ENCODE results near the gene NAALADL2. TPM values are rescaled to one million over a fixed set of nuclear protein-coding genes. Genes with fewer than 3 reads are reported as not detected.

Gene NAALADL2
- total RNA-seq, 2 experiments from 2014 or later = 0.27 TPM; not detected in 1

DNA sequence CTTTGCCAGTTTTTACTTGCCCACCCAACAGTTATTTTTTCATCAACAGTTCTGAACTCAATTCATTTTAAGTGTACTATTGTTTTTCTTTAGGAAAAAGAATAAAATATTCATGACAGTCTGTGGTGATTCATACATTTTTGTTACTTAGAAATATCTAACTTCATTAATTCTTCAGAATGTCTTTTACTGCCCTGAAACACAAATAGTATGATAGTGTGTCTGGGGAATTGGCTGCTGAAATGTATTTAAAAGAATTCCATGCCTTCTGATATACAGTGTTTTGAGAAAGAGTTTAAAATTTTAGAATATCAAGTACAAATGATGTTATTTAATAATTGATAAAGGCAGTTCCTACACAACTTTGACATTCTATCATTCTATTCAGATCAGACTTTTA lies 854.1 kb downstream of the NAALADL2 start:
- ATAC-seq (no peak), DNase-seq (no peak)
- H3K4me3 Mint-ChIP-seq = no peak overlapping the region
- CTCF ChIA-PET = interaction anchor here (1.0 kb wide), 1 partner anchor 11 kb away, joined by 3 read pairs; no protein-coding TSS in a partner anchor
- POLR2A ChIA-PET = no interaction called here
- no peaks in the 10 kb centered on the region for H3K36me3 Mint-ChIP-seq (ENCODE audit: low read depth)
- H3K27me3 Mint-ChIP-seq = no peaks in the 10 kb centered on the region
- peaks cover 8% of the 10 kb centered on the region for H3K9me3 Mint-ChIP-seq (ENCODE audit: low read depth)
- intact Hi-C loops (cut with DNase I, micrococcal nuclease) = no loop called here
- no peaks in the 10 kb centered on the region for H3K4me1 Mint-ChIP-seq
- no peak overlapping the region for H3K27ac Mint-ChIP-seq

DNA sequence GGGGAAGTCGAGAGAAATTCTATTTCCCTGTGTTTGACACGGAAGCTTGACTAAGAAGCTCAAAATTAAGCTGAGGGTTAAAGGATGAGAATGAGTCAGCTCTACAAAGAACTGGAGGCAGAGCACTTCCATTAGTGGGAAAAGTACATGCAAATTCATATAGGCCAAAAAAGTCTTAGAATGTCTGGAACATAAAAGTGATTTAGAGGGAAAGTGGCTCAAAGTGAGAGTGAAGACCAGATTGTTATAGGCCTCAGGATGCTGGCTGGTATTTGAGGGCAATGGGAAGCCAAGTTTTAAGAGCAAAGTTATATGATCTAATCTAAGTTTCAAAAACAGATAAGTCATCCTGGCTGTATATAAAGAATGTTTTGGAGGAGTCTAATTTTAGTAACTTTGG lies 857.3 kb downstream of the NAALADL2 start:
- Mint-ChIP-seq H3K27me3 (no peaks in the 10 kb centered on the region), H3K27ac (no peak overlapping the region), H3K4me1 (no peaks in the 10 kb centered on the region), H3K4me3 (no peak overlapping the region), H3K9me3 (ENCODE audit: low read depth) (peaks cover 2% of the 10 kb centered on the region), H3K36me3 (ENCODE audit: low read depth) (no peaks in the 10 kb centered on the region)
- CTCF ChIA-PET = no interaction called here
- intact Hi-C loops (cut with DNase I, micrococcal nuclease) = no loop called here
- POLR2A ChIA-PET = no interaction called here
- ATAC-seq (no peak), DNase-seq (no peak)

GRCh38 chr3:175726228-175726627 lies 867.1 kb downstream of the NAALADL2 start:
- H3K27me3 Mint-ChIP-seq = peaks cover 2% of the 10 kb centered on the region
- H3K4me1 Mint-ChIP-seq = no peaks in the 10 kb centered on the region
- ChIA-PET POLR2A (no interaction called here), CTCF (no interaction called here)
- no peak for DNase-seq
- peaks cover 2% of the 10 kb centered on the region for H3K9me3 Mint-ChIP-seq (ENCODE audit: low read depth)
- intact Hi-C loops (cut with DNase I, micrococcal nuclease) = no loop called here
- no peaks in the 10 kb centered on the region for H3K36me3 Mint-ChIP-seq (ENCODE audit: low read depth)
- no peak overlapping the region for H3K27ac Mint-ChIP-seq
- ATAC-seq = no peak
- H3K4me3 Mint-ChIP-seq = no peak overlapping the region

DNA sequence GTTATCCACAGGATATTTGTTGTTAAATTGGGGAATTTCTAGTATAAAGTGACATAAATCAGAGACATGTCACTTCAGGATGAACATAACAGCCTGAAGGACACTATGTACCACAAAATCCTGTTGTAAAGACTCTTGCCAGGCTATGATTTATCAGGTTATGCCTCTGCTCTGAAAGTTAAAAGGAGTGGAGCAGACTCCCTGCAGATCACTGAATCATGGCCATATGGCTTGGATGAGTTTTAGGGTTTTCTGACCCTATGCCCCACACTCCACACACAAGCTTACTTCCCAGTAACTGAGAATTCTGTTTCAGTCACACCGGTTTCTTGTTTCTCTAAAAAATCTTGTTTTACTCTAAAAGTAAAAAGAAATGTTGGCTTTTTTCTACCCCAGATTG lies 869.4 kb downstream of the NAALADL2 start:
- Mint-ChIP-seq H3K27me3 (peaks cover 2% of the 10 kb centered on the region), H3K9me3 (ENCODE audit: low read depth) (peaks cover 8% of the 10 kb centered on the region), H3K27ac (no peak overlapping the region), H3K4me1 (no peaks in the 10 kb centered on the region), H3K36me3 (ENCODE audit: low read depth) (no peaks in the 10 kb centered on the region), H3K4me3 (no peak overlapping the region)
- ChIA-PET CTCF (no interaction called here), POLR2A (no interaction called here)
- intact Hi-C loops (cut with DNase I, micrococcal nuclease) = no loop called here
- ATAC-seq = no peak
- DNase-seq = no peak

DNA sequence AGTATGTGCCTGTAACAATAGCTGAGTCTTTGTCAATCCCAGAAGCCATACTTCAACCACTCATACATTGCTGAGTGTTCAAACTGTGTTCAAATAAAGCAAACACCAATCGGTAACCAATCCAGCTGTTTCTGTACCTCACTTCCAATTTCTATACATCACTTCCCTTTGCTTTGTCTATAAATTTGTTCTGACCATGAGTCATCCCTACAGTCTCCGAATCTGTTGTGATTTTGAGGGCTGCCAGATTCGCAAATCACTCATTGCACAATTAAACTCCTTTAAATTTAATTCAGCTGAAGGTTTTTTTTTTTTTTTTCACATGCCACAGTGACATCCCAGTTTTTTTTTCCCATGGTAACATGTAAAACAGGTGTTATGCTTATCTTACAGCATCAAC lies 870.3 kb downstream of the NAALADL2 start:
- H3K4me3 Mint-ChIP-seq = no peak overlapping the region
- intact Hi-C loops (cut with DNase I, micrococcal nuclease) = no loop called here
- DNase-seq (no peak), ATAC-seq (no peak)
- ChIA-PET CTCF (no interaction called here), POLR2A (no interaction called here)
- peaks cover 2% of the 10 kb centered on the region for H3K27me3 Mint-ChIP-seq
- H3K9me3 Mint-ChIP-seq (ENCODE audit: low read depth) = peaks cover 6% of the 10 kb centered on the region
- H3K27ac Mint-ChIP-seq = no peak overlapping the region
- no peaks in the 10 kb centered on the region for H3K36me3 Mint-ChIP-seq (ENCODE audit: low read depth)
- no peaks in the 10 kb centered on the region for H3K4me1 Mint-ChIP-seq

DNA sequence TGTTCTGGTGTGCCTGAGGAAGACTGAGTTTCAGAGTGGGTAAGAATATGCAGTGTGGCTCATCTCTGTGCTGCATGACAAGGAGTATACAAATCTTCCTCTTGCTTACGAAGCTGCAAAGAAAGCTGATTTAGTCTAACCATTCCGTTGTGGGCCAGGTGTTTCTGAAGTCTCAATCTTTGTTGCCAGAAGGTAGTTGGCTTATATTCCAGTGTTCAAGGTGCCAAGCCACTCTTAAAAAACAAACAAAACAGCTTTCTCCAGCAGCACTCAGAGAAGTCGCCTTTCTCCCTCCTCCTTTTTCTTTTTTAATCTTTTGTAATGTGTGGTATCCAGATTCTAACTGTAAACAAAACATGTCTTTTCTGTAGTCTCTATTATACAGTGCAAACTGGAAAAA lies 872.4 kb downstream of the NAALADL2 start:
- Mint-ChIP-seq H3K27ac (no peak overlapping the region), H3K4me1 (no peaks in the 10 kb centered on the region), H3K9me3 (ENCODE audit: low read depth) (peaks cover 6% of the 10 kb centered on the region), H3K4me3 (no peak overlapping the region), H3K36me3 (ENCODE audit: low read depth) (no peaks in the 10 kb centered on the region), H3K27me3 (peaks cover 2% of the 10 kb centered on the region)
- ChIA-PET CTCF (no interaction called here), POLR2A (no interaction called here)
- intact Hi-C loops (cut with DNase I, micrococcal nuclease) = no loop called here
- no peak for DNase-seq
- ATAC-seq = no peak

GRCh38 chr3:175732017-175732416 lies 872.9 kb downstream of the NAALADL2 start:
- DNase-seq (no peak), ATAC-seq (no peak)
- H3K36me3 Mint-ChIP-seq (ENCODE audit: low read depth) = no peaks in the 10 kb centered on the region
- no peaks in the 10 kb centered on the region for H3K4me1 Mint-ChIP-seq
- H3K27ac Mint-ChIP-seq = no peak overlapping the region
- ChIA-PET POLR2A (no interaction called here), CTCF (no interaction called here)
- peaks cover 2% of the 10 kb centered on the region for H3K27me3 Mint-ChIP-seq
- intact Hi-C loops (cut with DNase I, micrococcal nuclease) = no loop called here
- no peak overlapping the region for H3K4me3 Mint-ChIP-seq
- peaks cover 6% of the 10 kb centered on the region for H3K9me3 Mint-ChIP-seq (ENCODE audit: low read depth)

DNA sequence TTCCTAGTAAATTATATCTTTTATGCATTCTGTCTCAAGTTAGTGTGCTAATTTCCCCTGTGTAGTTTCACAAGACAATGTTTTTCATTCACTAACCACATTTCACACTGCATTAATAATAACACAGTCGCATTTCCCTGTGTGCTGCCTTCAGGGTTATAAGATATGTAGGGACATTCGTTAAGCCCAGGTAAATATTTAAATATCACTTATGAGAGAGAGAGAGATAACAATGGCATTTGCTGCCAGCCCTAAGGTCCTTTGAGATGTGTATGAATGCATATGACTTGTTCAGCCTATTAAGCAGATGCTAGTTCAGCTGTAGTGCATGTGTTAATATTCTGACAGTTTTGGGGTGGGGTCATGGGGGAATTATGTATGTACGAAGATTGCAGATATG lies 876.7 kb downstream of the NAALADL2 start:
- POLR2A ChIA-PET = no interaction called here
- no peaks in the 10 kb centered on the region for H3K36me3 Mint-ChIP-seq (ENCODE audit: low read depth)
- intact Hi-C loops (cut with DNase I, micrococcal nuclease) = no loop called here
- H3K9me3 Mint-ChIP-seq (ENCODE audit: low read depth) = peaks cover 6% of the 10 kb centered on the region
- no peaks in the 10 kb centered on the region for H3K4me1 Mint-ChIP-seq
- CTCF ChIA-PET = no interaction called here
- ATAC-seq (no peak), DNase-seq (no peak)
- no peak overlapping the region for H3K4me3 Mint-ChIP-seq
- H3K27me3 Mint-ChIP-seq = no peaks in the 10 kb centered on the region
- no peak overlapping the region for H3K27ac Mint-ChIP-seq

GRCh38 chr3:175737646-175738572 lies 878.8 kb downstream of the NAALADL2 start:
- ChIA-PET POLR2A (no interaction called here), CTCF (no interaction called here)
- Mint-ChIP-seq H3K4me3 (no peak overlapping the region), H3K9me3 (ENCODE audit: low read depth) (peaks cover 6% of the 10 kb centered on the region), H3K27ac (no peak overlapping the region), H3K27me3 (no peaks in the 10 kb centered on the region), H3K4me1 (no peaks in the 10 kb centered on the region), H3K36me3 (ENCODE audit: low read depth) (no peaks in the 10 kb centered on the region)
- DNase-seq (no peak), ATAC-seq (no peak)
- intact Hi-C loops (cut with DNase I, micrococcal nuclease) = no loop called here

GRCh38 chr3:175741951-175742350 lies 882.8 kb downstream of the NAALADL2 start:
- no peak overlapping the region for H3K4me3 Mint-ChIP-seq
- CTCF ChIA-PET = no interaction called here
- no peaks in the 10 kb centered on the region for H3K36me3 Mint-ChIP-seq (ENCODE audit: low read depth)
- no peaks in the 10 kb centered on the region for H3K4me1 Mint-ChIP-seq
- intact Hi-C loops (cut with DNase I, micrococcal nuclease) = no loop called here
- POLR2A ChIA-PET = no interaction called here
- no peak for ATAC-seq
- H3K27ac Mint-ChIP-seq = no peak overlapping the region
- H3K9me3 Mint-ChIP-seq (ENCODE audit: low read depth) = peaks cover 7% of the 10 kb centered on the region
- DNase-seq = no peak
- no peaks in the 10 kb centered on the region for H3K27me3 Mint-ChIP-seq

DNA sequence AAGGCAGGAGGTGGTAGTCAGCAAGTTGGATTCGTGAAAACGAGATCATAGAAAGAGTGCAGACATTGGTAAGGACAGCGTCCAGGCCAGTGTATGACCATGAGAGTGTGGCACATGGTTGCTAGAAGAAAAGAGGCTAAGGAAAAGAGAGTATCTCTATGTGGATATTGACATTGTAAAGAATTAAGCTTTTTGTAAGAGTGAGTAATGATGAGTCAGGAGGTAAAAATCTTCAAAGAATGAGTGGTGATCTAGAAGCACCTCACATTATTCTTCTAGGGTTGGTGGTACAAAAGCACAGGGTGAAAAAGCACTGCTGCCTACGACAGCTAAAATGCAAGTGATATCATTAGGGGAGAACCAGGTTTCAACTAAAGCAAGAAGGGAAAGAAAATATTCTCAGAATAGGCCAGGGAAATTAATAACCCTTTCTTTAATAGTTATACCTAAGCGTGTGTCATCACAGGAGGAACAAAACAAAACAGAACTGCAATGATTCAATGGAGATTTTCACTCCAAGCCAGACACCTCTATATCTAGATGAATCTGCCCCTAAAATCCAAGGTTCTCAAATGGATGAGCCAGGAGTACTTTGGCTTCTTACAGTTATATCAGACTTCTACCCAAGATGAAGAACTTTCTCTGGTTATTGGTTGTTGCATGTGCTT lies 884.7 kb downstream of the NAALADL2 start:
- intact Hi-C loops (cut with DNase I, micrococcal nuclease) = no loop called here
- Mint-ChIP-seq H3K9me3 (ENCODE audit: low read depth) (peaks cover 7% of the 10 kb centered on the region), H3K4me3 (no peak overlapping the region), H3K36me3 (ENCODE audit: low read depth) (no peaks in the 10 kb centered on the region), H3K27me3 (no peaks in the 10 kb centered on the region), H3K4me1 (no peaks in the 10 kb centered on the region), H3K27ac (no peak overlapping the region)
- ATAC-seq (no peak), DNase-seq (no peak)
- ChIA-PET CTCF (no interaction called here), POLR2A (no interaction called here)

DNA sequence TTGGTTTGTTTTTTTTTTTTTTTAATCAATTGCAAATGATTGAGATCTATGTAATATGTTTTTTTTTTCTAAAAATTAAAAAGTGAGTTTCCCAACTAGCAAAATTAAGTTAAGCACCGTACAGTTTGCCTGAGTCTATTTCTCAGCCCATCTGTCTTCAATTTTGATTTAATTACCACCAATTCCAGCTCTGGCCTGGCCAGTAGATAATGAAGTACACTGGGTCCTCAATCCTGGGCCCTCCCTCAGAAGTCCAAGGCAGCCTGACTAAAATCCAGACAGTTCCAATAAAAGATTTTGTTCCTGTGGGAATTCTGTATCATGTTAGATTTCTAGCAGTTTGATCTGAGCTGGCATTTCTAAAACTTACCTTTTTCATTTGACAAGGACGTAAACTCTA lies 887.2 kb downstream of the NAALADL2 start:
- no peak overlapping the region for H3K27ac Mint-ChIP-seq
- ChIA-PET CTCF (no interaction called here), POLR2A (no interaction called here)
- H3K4me1 Mint-ChIP-seq = no peaks in the 10 kb centered on the region
- no peaks in the 10 kb centered on the region for H3K27me3 Mint-ChIP-seq
- no peak for ATAC-seq
- no peak overlapping the region for H3K4me3 Mint-ChIP-seq
- intact Hi-C loops (cut with DNase I, micrococcal nuclease) = no loop called here
- peaks cover 7% of the 10 kb centered on the region for H3K9me3 Mint-ChIP-seq (ENCODE audit: low read depth)
- DNase-seq = no peak
- no peaks in the 10 kb centered on the region for H3K36me3 Mint-ChIP-seq (ENCODE audit: low read depth)
